ENCODE measurements around the gene USH1C. TPM values are rescaled to one million over a fixed set of nuclear protein-coding genes. Genes with fewer than 3 reads are reported as not detected.

Gene USH1C
- total and polyA plus RNA-seq, 9 of the 15 experiments (the other 6 are each of a cell fraction or from before 2014, with no cell fraction given) = 0.04 TPM; not detected in 8

DNA sequence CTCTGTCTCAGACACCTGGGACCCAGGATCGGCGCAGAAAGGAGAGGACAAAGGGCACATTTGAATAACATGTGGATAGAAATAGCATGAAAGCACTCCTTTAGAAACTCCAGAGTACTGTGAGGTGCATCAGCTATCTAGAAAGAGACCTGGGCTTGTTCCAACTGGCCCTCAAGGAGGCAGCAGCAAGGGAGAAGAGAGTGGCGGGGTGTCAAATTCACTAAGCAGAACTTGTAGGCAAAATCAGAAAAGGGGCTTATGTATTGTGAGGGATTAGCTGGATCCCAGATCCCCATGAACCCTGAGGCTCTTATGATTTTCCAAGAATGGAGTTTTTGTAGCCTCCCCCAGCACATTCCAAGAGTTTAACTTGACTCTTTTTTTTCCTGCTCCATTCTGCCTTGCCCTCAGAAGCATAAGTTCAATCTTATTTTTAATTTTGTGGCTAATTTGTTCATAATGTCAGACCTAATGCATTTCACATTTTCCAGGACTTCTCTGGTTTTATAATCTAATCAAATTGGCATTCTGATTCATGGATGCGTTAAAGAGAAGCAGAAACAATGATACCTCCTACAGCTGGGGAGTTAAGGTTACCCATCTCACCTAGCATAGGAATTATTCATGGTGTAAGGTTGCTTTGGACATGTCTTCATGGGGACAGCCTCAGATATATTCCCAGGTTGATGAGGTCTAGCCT is 33.6 kb downstream of the USH1C start:
- H3K27ac ChIP-seq (ENCODE audit: extremely low read depth, low read depth, low read length) = no peak overlapping the region
- no peak for ATAC-seq
- H3K4me2 ChIP-seq (ENCODE audit: insufficient read depth, low read length) = no peak overlapping the region
- H3K4me3 ChIP-seq = no peak overlapping the region
- TF ChIP-seq ZNF766 (CRISPR knock-in tag; conservative IDR thresholded peaks at IDR 0.05) (no peak), ZBTB40 (IDR thresholded peaks at IDR 0.05) (no peak), ZBTB40 (CRISPR knock-in tag; IDR thresholded peaks at IDR 0.05) (no peak)
- intact Hi-C loops (cut with micrococcal nuclease) = no loop called here
- POLR2A ChIA-PET = no interaction called here
- H2AFZ ChIP-seq (ENCODE audit: low read depth, low read length) = no peak overlapping the region
- H3K79me2 ChIP-seq (ENCODE audit: control insufficient read depth, insufficient read depth, low read length) = no peaks in the 10 kb centered on the region
- H3K36me3 ChIP-seq (ENCODE audit: control insufficient read depth, insufficient read depth, low read length) = no peaks in the 10 kb centered on the region
- BruUV-seq (replicated peaks) = no TSS peak
- peaks cover 6 to 46% of the 10 kb centered on the region in 2 experiments for H3K27me3 ChIP-seq (ENCODE audit: control insufficient read depth in 2 of 2, insufficient read depth in 2 of 2, low read length in 2 of 2)
- no peaks in the 10 kb centered on the region for H3K9me3 ChIP-seq (replicated peaks; ENCODE audit: control insufficient read depth, insufficient read depth, low read depth, low read length)
- in situ Hi-C loops (cut with MboI) = no loop called here
- no peak overlapping the region for H3K9ac ChIP-seq (ENCODE audit: insufficient read depth in 1 of 2, low read depth in 2 of 2, low read length in 2 of 2)
- CTCF ChIA-PET (ENCODE audit: low intra/inter-chr PET ratio) = no interaction called here
- H3K4me1 ChIP-seq (replicated peaks in 1 of 2; ENCODE audit: control insufficient read depth in 2 of 2, insufficient read depth in 2 of 2, low read length in 2 of 2) = no peaks in the 10 kb centered on the region
- no peaks in the 10 kb centered on the region for H3K9me1 ChIP-seq (ENCODE audit: control insufficient read depth, insufficient read depth, low read length)
- H4K20me1 ChIP-seq (replicated peaks; ENCODE audit: control insufficient read depth, insufficient read depth, low read length) = no peaks in the 10 kb centered on the region; the same call in 1 of the 2 replicates
- DNase-seq (ENCODE audit: extremely low read depth in 1 of 4, low spot score in 3 of 4) = no peak
- FAIRE-seq = no peak
- WGBS (ENCODE audit: insufficient coverage, low coverage, missing lambda C conversion rate) = 0% methylated on average over 4 of the region's 4 CpGs
